GM12878 (cell line): ENCODE results near the gene POLR1A. TPM values are rescaled to one million over a fixed set of nuclear protein-coding genes. Genes with fewer than 3 reads are reported as not detected.

Experiments used
- ATAC-seq: fragments of 200-7000 bp; cut with Tn5 transposase; 3 replicates; pipeline ENCODE4 v1.9.1; 2020; ENCODE audit warnings: mild to moderate bottlenecking, moderate library complexity
- BruUV-seq: library from RNA; stranded (reverse); fragments of 400-500 nt; replicated peaks from 2 replicates; lab custom pipeline; 2021; lab: Mats Ljungman, UMichigan
- CTCF ChIA-PET: fragments of 300-600 bp; sonication (Branson Sonifier 250); formaldehyde crosslinking; extraction: SDS; loops from one replicate; lab custom pipeline; 2021; ENCODE audit warnings: inconsistent platforms; lab: Yijun Ruan, JAX
- POLR2A ChIA-PET: fragments of 350-600 bp; formaldehyde crosslinking; extraction: SDS; loops from one replicate; lab custom pipeline; 2021; ENCODE audit warnings: inconsistent platforms; lab: Charles Lee
- RAD21 ChIA-PET: fragments of 300-600 bp; sonication (Branson Sonifier 250); formaldehyde crosslinking; loops from one replicate; lab custom pipeline; 2023; ENCODE audit warnings: antibody characterized with exemption; ENCODE audit not compliant: unreplicated experiment; lab: Charles Lee
- SMC1A ChIA-PET: fragments of 300-600 bp; sonication (Branson Sonifier 250); formaldehyde crosslinking; loops from one replicate; lab custom pipeline; 2023; ENCODE audit not compliant: unreplicated experiment, uncharacterized antibody; lab: Charles Lee
- DNase-seq: peaks from one replicate; pipeline ENCODE4 v3.0.0-alpha.2; 2011; ENCODE audit warnings: low read depth, low spot score
- FAIRE-seq: peaks from 3 replicates; lab custom pipeline; 2011; peaks lifted over from hg19 to GRCh38; lab: Jason Lieb, UNC
- H2AFZ ChIP-seq: 2 replicates; pipeline ENCODE4 v1.6.0; 2011; ENCODE audit warnings: low read depth, low read length, control low read depth; ENCODE audit not compliant: control insufficient read depth
- H3K27ac ChIP-seq: 2 replicates; pipeline ENCODE4 v1.5.1; 2011; ENCODE audit warnings: control low read depth; ENCODE audit not compliant: control insufficient read depth, insufficient read depth
- H3K27me3 ChIP-seq, 2 experiments: replicated peaks in 1 of 2; 2 replicates each; pipeline versions ENCODE4 v1.6.0 to v1.6.1; 2011; ENCODE audit warnings: low read length in 1 of 2; ENCODE audit not compliant: control insufficient read depth in 2 of 2, insufficient read depth in 2 of 2
- H3K36me3 ChIP-seq, 2 experiments: 2 replicates each; pipeline ENCODE4 v1.5.1; 2011; ENCODE audit warnings: low read length in 1 of 2; ENCODE audit not compliant: control insufficient read depth in 2 of 2, insufficient read depth in 2 of 2
- H3K4me1 ChIP-seq: 2 replicates; pipeline ENCODE4 v1.6.1; 2011; ENCODE audit warnings: mild to moderate bottlenecking, low read length, moderate library complexity, mixed read lengths; ENCODE audit not compliant: control insufficient read depth, insufficient read depth
- H3K4me2 ChIP-seq: 2 replicates; pipeline ENCODE4 v1.6.0; 2011; ENCODE audit warnings: control low read depth; ENCODE audit not compliant: control insufficient read depth, insufficient read depth
- H3K4me3 ChIP-seq: fragments of 200-600 bp; sonication (generic); 2 replicates; pipeline ENCODE4 v1.5.1; 2016
- H3K79me2 ChIP-seq: 2 replicates; pipeline ENCODE4 v1.6.0; 2011; ENCODE audit warnings: low read length; ENCODE audit not compliant: control insufficient read depth, insufficient read depth
- H3K9ac ChIP-seq: 2 replicates; pipeline ENCODE4 v1.8.0; 2011; ENCODE audit warnings: low read length, control low read depth, mixed read lengths; ENCODE audit not compliant: control insufficient read depth, insufficient read depth
- H3K9me3 ChIP-seq: replicated peaks from 3 replicates; pipeline ENCODE4 v1.5.1; 2011; ENCODE audit warnings: mild to moderate bottlenecking, low read length; ENCODE audit not compliant: control insufficient read depth, insufficient read depth
- H4K20me1 ChIP-seq: 2 replicates; pipeline ENCODE4 v1.6.0; 2011; ENCODE audit not compliant: control insufficient read depth, insufficient read depth
- DPF2 ChIP-seq: fragments of 450-650 bp; IDR thresholded peaks from 2 replicates; pipeline ENCODE4 v1.6.1; 2017; ENCODE audit warnings: mild to moderate bottlenecking
- E2F8 ChIP-seq: fragments of 450-650 bp; IDR thresholded peaks from 2 replicates; pipeline ENCODE4 v1.6.1; 2018; ENCODE audit warnings: mild to moderate bottlenecking, low read depth, moderate library complexity; ENCODE audit not compliant: partially characterized antibody
- EED ChIP-seq: sonication (generic); IDR thresholded peaks from 2 replicates; pipeline ENCODE4 v1.6.1; 2016; ENCODE audit warnings: antibody characterized with exemption, low read depth
- IRF5 ChIP-seq: fragments of 450-650 bp; IDR thresholded peaks from 2 replicates; pipeline ENCODE4 v1.6.1; 2017; ENCODE audit warnings: borderline replicate concordance
- KLF5 ChIP-seq: fragments of 450-650 bp; IDR thresholded peaks from 2 replicates; pipeline ENCODE4 v1.6.1; 2014; ENCODE audit warnings: mild to moderate bottlenecking; ENCODE audit not compliant: partially characterized antibody
- MLLT1 ChIP-seq: fragments of 450-650 bp; IDR thresholded peaks from 2 replicates; pipeline ENCODE4 v1.6.1; 2016; ENCODE audit warnings: mild to moderate bottlenecking
- MTA2 ChIP-seq: fragments of 450-650 bp; IDR thresholded peaks from 2 replicates; pipeline ENCODE4 v1.6.1; 2016; ENCODE audit warnings: low read depth, mild to moderate bottlenecking, moderate library complexity
- MTA3 ChIP-seq: IDR thresholded peaks from 2 replicates; pipeline ENCODE4 v1.6.1; 2012; ENCODE audit warnings: low read length, inconsistent platforms, borderline replicate concordance
- NFYA ChIP-seq: IDR thresholded peaks from 2 replicates; pipeline ENCODE4 v1.6.1; 2011; ENCODE audit warnings: low read depth, mild to moderate bottlenecking, low read length, improper control_type of control experiment, borderline replicate concordance
- PAX5 ChIP-seq: IDR thresholded peaks from 2 replicates; pipeline ENCODE4 v1.6.1; 2011; ENCODE audit warnings: low read depth, low read length, borderline replicate concordance
- RELB ChIP-seq: fragments of 450-650 bp; IDR thresholded peaks from 2 replicates; pipeline ENCODE4 v1.6.1; 2017; ENCODE audit warnings: low read depth, mild to moderate bottlenecking, moderate library complexity
- SMARCA5 ChIP-seq: fragments of 450-650 bp; IDR thresholded peaks from 2 replicates; pipeline ENCODE4 v1.6.1; 2017; ENCODE audit warnings: mild to moderate bottlenecking
- USF1 ChIP-seq: IDR thresholded peaks from 2 replicates; pipeline ENCODE4 v1.6.1; 2011; ENCODE audit warnings: borderline replicate concordance, low read depth, mild to moderate bottlenecking, moderate library complexity, mixed read lengths, low read length; ENCODE audit not compliant: insufficient read depth; ENCODE audit errors: extremely low read length
- ZBED1 ChIP-seq: IDR thresholded peaks from 2 replicates; pipeline ENCODE4 v1.6.1; 2016; ENCODE audit warnings: borderline replicate concordance
- WGBS: methylation state at CpG from one replicate; pipeline ENCODE4 v1.1.6; 2016; ENCODE audit warnings: low lambda C conversion rate; ENCODE audit not compliant: insufficient replicate concordance, insufficient coverage; ENCODE audit errors: missing lambda C conversion rate; 5-methylcytosine and 5-hydroxymethylcytosine counted together
- in situ Hi-C: fragments of 300-500 bp; cut with MboI; formaldehyde crosslinking; loops from 9 replicates; pipeline ENCODE4 v1.14.3; 2018; ENCODE audit warnings: mixed read lengths
- intact Hi-C: fragments of 100-400 bp; cut with micrococcal nuclease; formaldehyde crosslinking; loops from one replicate; pipeline ENCODE4 v1.14.2; 2022; ENCODE audit not compliant: unreplicated experiment
- polyA plus RNA-seq, 11 experiments: library from polyadenylated mRNA; depleted of rRNA in 4 of 11; unstranded in 6 of 11; stranded (reverse) in 5 of 11; fragments of >200 nt; fragmentation: Nextera tagmentation in 4 of 11; fragmentation: Illumina TruSeq in 1 of 11; extraction: Ambion mirVana in 4 of 11; extraction: Trizol in 1 of 11; gene quantifications; 1 replicate in 1 of 11; 2 replicates in 10 of 11; pipeline versions ENCODE4 v1.2.1 to v1.2.3, GENCODE V29; 2011 to 2016; ENCODE audit warnings: inconsistent platforms in 2 of 11, missing spikeins in 2 of 11, low read depth in 1 of 11
- total RNA-seq, 4 experiments: library from RNA; depleted of rRNA in 3 of 4; stranded (reverse); fragments of >200 nt in 3 of 4; fragmentation: Illumina TruSeq in 1 of 4; extraction: Trizol in 1 of 4; gene quantifications; 2 replicates each; pipeline versions ENCODE4 v1.2.1 to v1.2.3, GENCODE V29; 2013 to 2021

Gene POLR1A
- total and polyA plus RNA-seq, 10 of the 15 experiments (the other 5 are each of a cell fraction or from before 2014, with no cell fraction given), result 2.1 to 53.9 (median 17.8) TPM

- FAIRE-seq, result no peak
- WGBS, result 42% methylated on average over 13 of the region's 13 CpGs
- TF ChIP-seq KLF5, result no peak
- peak; percentile 32; the same call in 1 of the 2 replicates for TF ChIP-seq PAX5
- peak; percentile 77; the same call in 1 of the 2 replicates for TF ChIP-seq MTA2
- TF ChIP-seq IRF5, result no peak
- no peak for TF ChIP-seq USF1
- peak; percentile 60; the same call in 1 of the 2 replicates for TF ChIP-seq SMARCA5
- TF ChIP-seq NFYA, result no peak
- TF ChIP-seq E2F8, result no peak
- peak; percentile 74; the same call in 1 of the 2 replicates for TF ChIP-seq RELB
- TF ChIP-seq DPF2, result peak; percentile 42; the same call in 1 of the 2 replicates
- TF ChIP-seq MLLT1, result peak; percentile 22; the same call in 1 of the 2 replicates
- no peak for TF ChIP-seq ZBED1
- no peak for TF ChIP-seq MTA3
- no peak for TF ChIP-seq EED
These were observed 82.9 kb downstream of the POLR1A start for GRCh38 chr2:86022661-86023365.

More at GRCh38 chr2:86022661-86023365, 82.9 kb downstream of the POLR1A start:
- ChIA-PET CTCF (interaction anchor here (0.7 to 6.4 kb wide), 14 partner anchors 9 to 196 kb away, joined by 3 to 43 read pairs (median 10); no protein-coding TSS in a partner anchor), RAD21 (interaction anchor here (0.6 to 8.4 kb wide), 17 partner anchors 11 to 197 kb away, joined by 3 to 132 read pairs (median 6); partner anchors contain the start of gene ST3GAL5), SMC1A (interaction anchor here (1.0 to 7.7 kb wide), 16 partner anchors 9 to 195 kb away, joined by 3 to 106 read pairs (median 7); no protein-coding TSS in a partner anchor), POLR2A (interaction anchor here (0.6 to 8.2 kb wide), 10 partner anchors 9 to 174 kb away, joined by 3 to 97 read pairs (median 3); no protein-coding TSS in a partner anchor)
- Histone ChIP-seq H3K27me3 (no peaks in the 10 kb centered on the region), H3K79me2 (no peaks in the 10 kb centered on the region), H4K20me1 (no peaks in the 10 kb centered on the region), H3K4me3 (no peak overlapping the region), H3K4me2 (no peak overlapping the region), H2AFZ (no peak overlapping the region), H3K27ac (no peak overlapping the region), H3K9ac (no peak overlapping the region), H3K4me1 (peaks cover 7% of the 10 kb centered on the region), H3K36me3 (peaks cover 8 to 16% of the 10 kb centered on the region in 2 experiments; a peak in 3 of 4 replicates), H3K9me3 (no peaks in the 10 kb centered on the region; the same call in 2 of the 3 replicates)
- ATAC-seq, result peak; percentile 84
- peak; percentile 28 for DNase-seq
- intact Hi-C loops, result no loop called here
- in situ Hi-C loops, result no loop called here
- no TSS peak for BruUV-seq
